C4-2B (cell line): ENCODE measurements around the gene MAP4K5.

Source experiments
- ZFX ChIP-seq: fragments of 450-650 bp; IDR thresholded peaks from 2 replicates; pipeline ENCODE4 v1.6.1; 2017
- TF ChIP-seq, protein P1 (sequence below): fragments of 450-650 bp; conservative IDR thresholded peaks from 2 replicates; pipeline ENCODE4 v1.5.1; 2017; ENCODE audit warnings: mild to moderate bottlenecking

DNA sequence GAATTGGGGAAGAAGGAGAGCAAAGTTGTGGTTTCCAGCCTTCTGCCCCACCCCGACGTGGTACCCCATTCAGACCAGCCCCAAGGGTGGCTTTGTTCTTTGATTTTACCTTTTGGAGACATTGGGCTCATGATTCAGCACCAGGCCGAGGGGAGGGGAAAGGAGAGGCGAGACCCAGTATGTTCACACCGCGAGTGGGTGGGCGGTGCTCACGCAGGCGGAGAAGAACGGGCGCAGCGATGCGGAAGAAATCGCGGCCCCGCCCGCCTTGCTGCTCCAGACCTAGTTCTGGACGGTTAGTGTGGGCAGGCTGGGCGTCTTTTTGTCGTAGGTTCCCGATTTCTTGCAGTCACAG, 28.5 kb upstream of the MAP4K5 start:
- TF ChIP-seq, protein P1, sequence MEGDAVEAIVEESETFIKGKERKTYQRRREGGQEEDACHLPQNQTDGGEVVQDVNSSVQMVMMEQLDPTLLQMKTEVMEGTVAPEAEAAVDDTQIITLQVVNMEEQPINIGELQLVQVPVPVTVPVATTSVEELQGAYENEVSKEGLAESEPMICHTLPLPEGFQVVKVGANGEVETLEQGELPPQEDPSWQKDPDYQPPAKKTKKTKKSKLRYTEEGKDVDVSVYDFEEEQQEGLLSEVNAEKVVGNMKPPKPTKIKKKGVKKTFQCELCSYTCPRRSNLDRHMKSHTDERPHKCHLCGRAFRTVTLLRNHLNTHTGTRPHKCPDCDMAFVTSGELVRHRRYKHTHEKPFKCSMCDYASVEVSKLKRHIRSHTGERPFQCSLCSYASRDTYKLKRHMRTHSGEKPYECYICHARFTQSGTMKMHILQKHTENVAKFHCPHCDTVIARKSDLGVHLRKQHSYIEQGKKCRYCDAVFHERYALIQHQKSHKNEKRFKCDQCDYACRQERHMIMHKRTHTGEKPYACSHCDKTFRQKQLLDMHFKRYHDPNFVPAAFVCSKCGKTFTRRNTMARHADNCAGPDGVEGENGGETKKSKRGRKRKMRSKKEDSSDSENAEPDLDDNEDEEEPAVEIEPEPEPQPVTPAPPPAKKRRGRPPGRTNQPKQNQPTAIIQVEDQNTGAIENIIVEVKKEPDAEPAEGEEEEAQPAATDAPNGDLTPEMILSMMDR = no peak
- no peak for TF ChIP-seq ZFX
